HEK293 (cell line): ENCODE measurements around the gene IL24.

Experiments used
- CTCF ChIP-seq: fragments of 450-650 bp; formaldehyde crosslinking; IDR thresholded peaks from 2 replicates; pipeline ENCODE4 v1.5.1; 2016; ENCODE audit warnings: missing biosample characterization, missing genetic modification characterization
- ZNF658 ChIP-seq: fragments of 450-650 bp; formaldehyde crosslinking; IDR thresholded peaks from 2 replicates; pipeline ENCODE4; 2016; ENCODE audit warnings: missing biosample characterization, missing genetic modification characterization
- ZSCAN5A ChIP-seq: fragments of 450-650 bp; formaldehyde crosslinking; IDR thresholded peaks from 2 replicates; pipeline ENCODE4 v1.5.1; 2016; ENCODE audit warnings: missing biosample characterization, missing genetic modification characterization

GRCh38 chr1:206953626-206954025, 56.4 kb downstream of the IL24 start:
- TF ChIP-seq CTCF (tag by site-specific recombination) (no peak), ZSCAN5A (no peak), ZNF658 (tag by site-specific recombination) (no peak)
